GM19023 (cell line): ENCODE measurements around the gene ERFE.

ENCODE experiments used
- ATAC-seq: cut with Tn5 transposase; IDR thresholded peaks from one replicate; pipeline ENCODE4 v1.9.1; 2021; ENCODE audit warnings: mild to moderate bottlenecking, moderate library complexity; ENCODE audit not compliant: unreplicated experiment

Gene ERFE

GRCh38 chr2:238139196-238140039 lies 19.4 kb upstream of the ERFE start:
- ATAC-seq, result no peak

GRCh38 chr2:238140040-238140439 lies 18.7 kb upstream of the ERFE start:
- ATAC-seq, result no peak

- ATAC-seq, result no peak
Measured at GRCh38 chr2:238140721-238141540, 17.8 kb upstream of the ERFE start.

- no peak for ATAC-seq
Measured at GRCh38 chr2:238141541-238142318, 17.0 kb upstream of the ERFE start.

GRCh38 chr2:238142382-238143205 lies 16.2 kb upstream of the ERFE start:
- ATAC-seq, result no peak

- no peak for ATAC-seq
Measured at GRCh38 chr2:238143239-238143951, 15.4 kb upstream of the ERFE start.

GRCh38 chr2:238144262-238144661 lies 14.5 kb upstream of the ERFE start:
- ATAC-seq, result no peak

GRCh38 chr2:238145046-238145445 lies 13.7 kb upstream of the ERFE start:
- no peak for ATAC-seq

GRCh38 chr2:238145851-238146250 lies 12.9 kb upstream of the ERFE start:
- no peak for ATAC-seq

- ATAC-seq, result no peak
Measured at GRCh38 chr2:238146884-238147544, 11.8 kb upstream of the ERFE start.

GRCh38 chr2:238148981-238149380 lies 9.8 kb upstream of the ERFE start:
- no peak for ATAC-seq

GRCh38 chr2:238149841-238150572 lies 8.8 kb upstream of the ERFE start:
- no peak for ATAC-seq

GRCh38 chr2:238150686-238151085 lies 8.1 kb upstream of the ERFE start:
- ATAC-seq, result no peak

GRCh38 chr2:238151205-238151604 lies 7.6 kb upstream of the ERFE start:
- no peak for ATAC-seq

- ATAC-seq, result no peak
Measured at GRCh38 chr2:238151628-238152235, 7.0 kb upstream of the ERFE start.

GRCh38 chr2:238152771-238153688 lies 5.7 kb upstream of the ERFE start:
- no peak for ATAC-seq

- no peak for ATAC-seq
Measured at GRCh38 chr2:238154570-238154969, 4.2 kb upstream of the ERFE start.
